SK-MEL-5 (cell line): ENCODE results near the gene RBPJ. TPM values are rescaled to one million over a fixed set of nuclear protein-coding genes. Genes with fewer than 3 reads are reported as not detected.
A peak's percentile ranks its signal among the peaks of the same experiment; 100 is the strongest.
"Not testable (repeated sequence)": the region's sequence is repeated elsewhere in the genome, so short reads cannot be mapped to it uniquely, and the experiment has no call there.

Experiments used
- DNase-seq: peaks from one replicate; pipeline ENCODE4 v3.0.0-alpha.2; 2016; ENCODE audit warnings: low read depth, low spot score
- in situ Hi-C: cut with HindIII; loops from 2 replicates; pipeline ENCODE4 v1.10.0; 2016; ENCODE audit warnings: low sequenced_read_pairs, high pct_unique_total_duplicates, low pct_unique_long_range_greater_than_20kb
- total RNA-seq: library from RNA; depleted of rRNA; stranded (reverse); fragments of >200 nt; shearing (Covaris generic); gene quantifications from 2 replicates; pipeline ENCODE4 v1.2.3, GENCODE V29; 2014

RBPJ gene
- total RNA-seq, 1 experiment from 2014 or later, result 46.2 TPM

DNA sequence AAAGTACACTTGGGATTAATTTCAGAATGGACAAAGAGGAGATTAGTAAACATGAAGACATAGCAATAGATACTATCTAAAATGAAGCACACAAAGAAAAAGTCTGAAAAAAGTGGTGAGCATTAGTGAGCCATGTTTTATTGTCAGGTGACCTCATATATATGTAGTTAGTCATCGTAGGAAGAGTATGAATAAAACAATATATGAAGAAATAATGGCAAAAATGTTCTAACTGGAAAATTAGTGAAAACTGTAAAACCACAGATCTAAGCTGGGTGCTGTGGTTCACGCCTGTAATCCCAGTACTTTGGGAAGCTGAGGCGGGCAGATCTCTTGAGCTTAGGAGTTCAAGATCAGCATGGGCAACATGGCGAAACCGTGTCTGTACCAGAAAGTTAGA, 67.9 kb downstream of the RBPJ start:
- no peak for DNase-seq

DNA sequence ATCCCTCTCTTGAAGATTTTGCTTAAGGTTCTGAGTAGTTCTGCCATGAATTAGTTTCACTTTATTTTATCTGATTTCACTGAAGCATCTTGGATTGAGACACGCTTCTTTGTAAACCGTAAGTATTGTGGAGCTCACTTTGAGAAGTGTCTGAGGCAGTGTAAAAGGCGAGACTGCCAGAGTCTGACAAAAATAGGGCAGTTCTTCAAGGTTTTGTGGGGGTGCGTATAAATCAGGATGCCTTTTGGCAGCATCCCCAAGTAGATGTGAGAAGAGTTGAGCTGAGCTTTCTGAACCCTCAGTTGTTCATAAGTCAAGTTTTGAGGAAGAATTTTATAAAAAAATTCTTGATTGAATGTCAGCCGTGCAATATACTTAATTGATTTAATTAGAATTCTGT, 76.3 kb downstream of the RBPJ start:
- in situ Hi-C loops, result no loop called here
- no peak for DNase-seq

More for the DNA sequence above, 67.9 kb downstream of the RBPJ start:
- in situ Hi-C loops, result no loop called here

DNA sequence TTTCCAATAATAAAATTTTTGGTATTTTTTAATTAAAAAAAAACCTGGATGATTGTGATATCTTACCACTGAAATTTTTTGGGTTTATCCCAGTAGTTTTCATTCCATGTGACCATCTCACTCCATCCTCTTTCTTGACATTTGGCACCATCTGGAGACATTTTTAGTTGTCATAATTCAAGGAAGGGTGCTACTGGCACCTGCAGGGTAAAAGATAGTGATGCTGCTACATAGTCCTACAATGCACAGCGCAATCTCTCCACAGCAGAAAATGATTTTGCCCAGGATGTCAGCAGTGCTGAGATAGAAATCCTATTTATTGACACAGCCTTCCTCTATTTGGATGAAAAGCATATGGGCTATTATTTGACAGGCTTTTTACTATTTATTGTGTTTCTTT, 79.3 kb downstream of the RBPJ start:
- DNase-seq, result no peak
- in situ Hi-C loops, result no loop called here

DNA sequence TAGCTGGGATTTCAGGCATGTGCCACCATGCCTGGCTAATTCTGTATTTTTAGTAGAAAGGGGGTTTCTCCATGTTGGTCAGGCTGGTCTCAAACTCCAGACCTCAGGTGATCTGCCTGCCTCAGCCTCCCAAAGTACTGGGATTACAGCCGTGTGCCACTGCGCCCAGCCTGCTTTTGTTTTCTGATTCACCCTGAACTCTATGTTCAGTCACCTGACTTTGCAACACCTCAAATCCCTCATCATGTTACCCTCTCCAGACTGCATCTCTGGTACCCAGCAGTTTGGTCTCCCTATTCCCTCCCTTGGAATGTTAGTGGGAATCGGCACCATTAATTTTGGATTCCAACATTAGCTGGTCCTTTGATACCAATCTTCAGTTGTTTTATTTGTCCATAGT, 81.2 kb downstream of the RBPJ start:
- in situ Hi-C loops, DNase-seq: not testable (repeated sequence)

DNA sequence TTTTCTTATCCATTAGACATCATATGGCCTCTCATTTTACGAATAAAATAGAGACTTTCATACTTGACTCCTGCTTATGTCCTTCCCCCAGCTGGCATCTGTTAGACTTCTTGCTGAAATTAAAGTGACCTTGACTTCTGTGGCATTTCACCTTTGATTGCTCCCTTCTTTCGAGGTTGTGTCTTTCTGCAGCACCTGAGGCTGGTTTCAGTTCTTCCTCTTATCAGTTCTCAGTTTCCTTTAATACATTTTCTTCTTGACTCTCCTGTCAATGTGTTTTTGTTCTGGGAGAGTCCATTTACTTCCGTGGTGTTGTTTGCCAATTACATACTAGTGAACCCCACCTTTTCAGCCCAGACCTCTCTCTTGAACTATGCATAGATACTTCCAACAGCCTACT, 81.6 kb downstream of the RBPJ start:
- in situ Hi-C loops, result no loop called here
- DNase-seq, result no peak

DNA sequence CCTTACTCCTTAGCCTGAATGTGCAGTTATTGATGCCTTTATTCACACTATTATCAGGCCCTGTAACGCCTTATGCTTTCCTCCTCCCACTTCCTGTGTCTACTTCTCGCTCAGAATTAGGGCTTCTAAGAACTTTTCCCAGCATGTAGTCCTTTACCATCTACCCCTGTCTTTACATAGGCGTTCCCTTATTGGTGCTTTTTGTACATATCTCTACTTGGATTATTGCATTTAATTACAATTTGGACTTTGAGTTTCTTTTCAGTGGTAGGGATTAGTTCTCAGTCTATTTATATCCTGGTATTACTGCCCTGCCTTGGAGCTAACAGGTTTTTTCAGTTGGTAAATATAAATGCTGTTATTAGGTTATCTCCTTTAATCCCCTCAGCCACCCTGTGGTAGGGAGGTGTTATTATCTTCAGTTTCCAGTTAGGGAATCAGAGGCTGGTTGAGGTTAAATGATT, 84.0 kb downstream of the RBPJ start:
- no peak for DNase-seq
- in situ Hi-C loops, result no loop called here

DNA sequence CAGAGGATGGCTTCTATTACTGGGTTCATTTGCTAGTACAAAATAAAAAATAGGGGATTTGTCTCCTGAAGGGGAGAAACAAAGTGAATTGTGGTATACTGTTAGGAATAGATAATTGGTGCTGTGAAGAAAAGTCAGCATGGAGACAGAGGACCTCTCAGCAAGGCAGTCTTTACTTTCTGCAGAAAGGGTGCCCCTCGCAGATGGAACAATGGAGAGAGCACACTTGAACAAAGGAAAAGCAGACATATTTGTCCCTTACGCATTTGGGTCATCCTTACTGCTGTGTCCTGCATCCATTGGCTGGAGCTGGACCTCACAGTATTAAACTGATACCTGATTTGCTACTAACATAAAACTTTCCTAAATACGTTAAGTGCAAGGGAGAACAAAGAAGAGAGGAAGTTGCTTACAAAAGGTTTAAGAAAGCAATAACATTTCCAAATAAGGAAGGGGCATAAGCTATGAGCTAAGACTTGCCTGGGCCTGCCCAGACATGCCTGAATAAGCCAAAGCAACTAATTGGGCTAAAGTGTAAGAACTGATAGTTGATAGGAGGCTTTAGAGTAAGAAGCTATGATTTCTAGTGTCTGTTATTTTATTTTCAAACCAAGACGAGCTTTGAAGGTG, 85.6 kb downstream of the RBPJ start:
- in situ Hi-C loops, result no loop called here

DNA sequence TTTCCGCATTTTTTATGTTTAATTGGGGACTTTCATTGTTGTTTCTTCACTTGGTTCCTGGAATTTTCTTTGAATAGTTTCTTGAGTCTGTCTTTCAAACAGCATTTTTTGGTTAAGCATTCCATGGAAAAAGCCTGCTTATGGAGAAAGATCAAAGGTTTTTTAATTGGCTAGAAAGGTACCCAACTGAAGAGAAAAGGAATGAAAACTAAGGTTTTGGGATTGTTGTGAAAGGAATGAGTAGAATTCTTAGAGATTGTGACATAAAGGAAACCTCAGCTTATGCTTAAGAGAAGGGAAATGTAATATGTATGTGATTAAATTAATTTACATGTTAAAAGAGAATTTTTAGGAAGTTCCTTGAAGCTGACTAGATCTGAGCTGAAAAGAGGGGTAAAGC, 86.7 kb downstream of the RBPJ start:
- in situ Hi-C loops, result no loop called here
- DNase-seq, result no peak

More for the DNA sequence above, 85.6 kb downstream of the RBPJ start:
- DNase-seq, result no peak

DNA sequence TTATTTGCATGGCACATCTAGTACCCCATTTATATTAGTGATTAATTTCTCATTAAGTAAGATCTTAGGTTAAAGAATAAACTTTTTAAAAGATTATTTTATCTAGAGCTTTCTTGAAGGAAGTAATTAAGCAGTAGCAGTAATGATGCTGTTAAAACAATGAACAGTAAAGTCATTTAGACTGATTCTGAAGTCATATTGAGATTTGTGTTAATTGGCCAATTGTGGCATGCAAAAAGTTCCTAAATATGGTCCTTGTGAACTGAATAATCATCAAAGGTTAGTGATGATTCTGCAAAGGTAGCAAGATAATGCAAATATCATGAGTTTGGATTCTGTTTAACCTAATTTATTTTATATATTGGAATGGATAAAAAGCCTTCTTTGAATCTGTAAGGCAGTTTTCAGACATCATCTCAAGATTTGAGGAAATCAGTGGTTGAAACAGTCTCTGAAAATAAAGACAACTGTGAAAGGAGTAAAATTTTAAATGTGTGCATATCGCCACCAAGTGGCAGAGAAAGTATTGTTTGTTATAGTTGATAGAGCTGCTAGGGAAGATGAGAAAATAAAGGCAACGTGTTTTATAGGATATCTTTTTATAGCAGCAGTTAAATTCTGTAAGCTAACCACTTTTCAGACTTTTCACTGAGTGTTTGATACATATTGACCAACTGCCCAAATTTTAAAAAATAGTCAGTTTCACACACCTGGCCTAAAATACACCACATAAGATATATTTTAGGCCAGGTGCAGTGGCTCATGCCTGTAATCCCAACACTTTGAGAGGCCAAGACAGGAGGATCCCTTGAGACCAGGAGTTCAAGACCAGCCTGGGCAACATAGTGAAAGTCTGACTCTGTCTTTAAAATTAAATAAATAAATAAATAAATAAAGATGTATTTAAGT, 89.8 kb downstream of the RBPJ start:
- peak; percentile 78 for DNase-seq
- in situ Hi-C loops, result no loop called here

DNA sequence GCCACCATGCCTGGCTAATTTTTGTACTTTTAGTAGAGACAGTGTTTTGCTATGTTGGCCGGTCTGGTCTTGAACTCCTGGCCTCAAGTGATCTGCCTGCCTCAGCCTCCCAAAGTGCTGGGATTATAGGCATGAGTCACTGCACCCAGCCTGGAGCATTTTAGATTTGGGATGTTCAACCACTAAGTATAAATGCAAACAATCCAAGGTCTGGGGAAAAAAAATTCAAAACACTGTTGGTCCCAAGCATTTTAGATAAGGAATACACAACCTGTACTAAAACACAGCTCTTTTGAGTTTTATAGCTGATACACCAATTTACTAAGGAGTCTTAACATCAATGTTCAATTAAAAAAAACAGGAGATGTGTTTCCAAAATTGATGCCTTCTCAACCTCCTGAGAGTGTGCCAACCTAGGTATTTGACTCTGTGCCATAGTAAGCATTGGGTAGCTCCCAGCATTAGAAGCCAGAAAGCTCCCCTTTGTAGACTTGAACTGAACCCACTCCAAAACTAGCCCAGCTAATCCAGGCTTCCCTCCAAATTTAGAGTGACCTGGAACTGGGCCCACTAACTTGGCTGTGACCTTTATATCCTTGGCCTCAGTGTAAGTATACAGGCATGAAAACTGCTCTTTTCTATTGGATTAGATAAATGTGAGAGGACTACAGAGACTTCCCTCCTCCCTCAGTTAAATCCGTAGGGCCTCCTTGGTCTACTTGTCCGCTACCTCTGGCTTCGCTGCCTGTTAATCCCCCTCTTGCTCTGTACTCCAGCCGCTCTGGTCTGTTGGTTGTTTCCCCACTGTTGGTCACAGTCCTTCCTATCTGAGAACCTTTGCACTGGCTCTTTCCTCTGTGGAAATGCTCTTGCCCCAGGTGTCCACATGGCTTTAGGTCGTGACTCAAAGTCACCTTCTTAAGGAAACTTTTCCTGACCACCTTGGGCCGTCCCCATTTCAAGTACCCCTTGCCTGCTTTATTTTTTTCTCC, 91.9 kb downstream of the RBPJ start:
- in situ Hi-C loops, result no loop called here
- no peak for DNase-seq

DNA sequence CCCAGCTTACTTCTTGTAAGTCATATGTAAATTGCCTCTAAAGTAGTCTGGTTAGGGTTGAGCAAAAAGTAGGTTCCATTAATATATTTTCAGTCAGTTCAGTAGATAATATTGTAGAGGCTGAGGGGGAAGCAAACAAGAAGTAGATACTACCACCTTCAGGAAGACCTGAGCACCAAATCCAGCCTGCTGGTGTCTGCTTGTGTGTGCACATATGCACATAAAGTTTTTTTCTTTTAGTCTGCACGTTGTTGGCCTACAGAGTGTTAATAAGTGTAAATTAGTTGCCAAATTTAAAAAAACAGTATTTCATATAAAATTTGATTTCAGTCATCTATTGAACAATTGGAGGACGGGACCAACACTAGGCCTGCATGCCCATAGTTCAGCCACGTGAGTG, 92.8 kb downstream of the RBPJ start:
- no peak for DNase-seq
- in situ Hi-C loops, result no loop called here

DNA sequence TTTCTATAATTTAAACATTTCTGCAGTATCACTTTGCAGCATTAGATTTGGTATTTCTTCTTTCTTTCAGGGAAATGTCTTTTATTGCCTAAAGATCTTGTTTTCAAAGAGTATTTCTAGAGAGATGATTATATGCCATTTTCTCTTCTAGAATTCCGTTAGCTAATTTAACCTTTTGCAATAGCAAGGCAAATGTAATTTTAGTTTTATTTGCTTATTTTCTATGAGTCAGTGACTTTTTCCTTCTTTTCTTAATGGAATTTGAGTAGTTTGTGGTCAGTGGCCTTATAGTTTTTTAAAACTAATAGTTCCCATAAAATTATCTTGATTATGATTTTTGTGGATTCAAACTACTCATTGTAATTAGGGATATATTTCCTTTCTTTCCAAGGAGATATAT, 97.3 kb downstream of the RBPJ start:
- in situ Hi-C loops, result no loop called here

DNA sequence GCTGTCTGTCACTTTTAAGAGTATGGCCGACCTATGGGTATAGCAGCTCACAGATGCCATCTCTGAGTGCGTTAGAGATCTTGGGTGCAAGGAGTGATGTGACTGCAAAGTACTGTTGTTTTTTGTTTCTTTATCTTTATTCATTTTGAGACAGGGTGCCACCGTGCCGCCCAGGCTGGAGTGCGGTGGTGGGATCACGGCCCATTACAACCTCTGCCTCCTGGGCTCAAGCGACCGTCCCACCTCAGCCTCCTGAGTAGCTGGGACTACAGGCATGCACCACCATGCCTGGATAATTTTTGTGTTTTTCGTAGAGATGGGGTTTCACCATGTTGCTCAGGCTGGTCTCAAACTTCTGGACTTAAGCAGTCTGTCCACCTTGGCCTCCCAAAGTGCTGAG, 98.0 kb downstream of the RBPJ start:
- no peak for DNase-seq
- in situ Hi-C loops, result no loop called here

More for the DNA sequence above, 97.3 kb downstream of the RBPJ start:
- no peak for DNase-seq

DNA sequence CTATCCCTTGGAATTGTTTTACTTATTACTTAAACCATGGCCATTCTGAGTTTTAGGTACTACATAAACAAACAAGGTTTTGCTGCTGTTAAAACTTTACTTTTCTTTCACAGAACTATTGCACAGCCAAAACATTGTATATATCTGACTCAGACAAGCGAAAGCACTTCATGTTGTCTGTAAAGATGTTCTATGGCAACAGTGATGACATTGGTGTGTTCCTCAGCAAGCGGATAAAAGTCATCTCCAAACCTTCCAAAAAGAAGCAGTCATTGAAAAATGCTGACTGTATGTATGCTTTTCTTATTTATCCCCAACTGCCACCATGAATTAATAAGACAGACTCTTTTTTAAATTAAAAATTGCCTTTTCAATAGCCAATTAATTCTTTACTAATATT, 99.6 kb downstream of the RBPJ start:
- no peak for DNase-seq
- in situ Hi-C loops, result no loop called here

DNA sequence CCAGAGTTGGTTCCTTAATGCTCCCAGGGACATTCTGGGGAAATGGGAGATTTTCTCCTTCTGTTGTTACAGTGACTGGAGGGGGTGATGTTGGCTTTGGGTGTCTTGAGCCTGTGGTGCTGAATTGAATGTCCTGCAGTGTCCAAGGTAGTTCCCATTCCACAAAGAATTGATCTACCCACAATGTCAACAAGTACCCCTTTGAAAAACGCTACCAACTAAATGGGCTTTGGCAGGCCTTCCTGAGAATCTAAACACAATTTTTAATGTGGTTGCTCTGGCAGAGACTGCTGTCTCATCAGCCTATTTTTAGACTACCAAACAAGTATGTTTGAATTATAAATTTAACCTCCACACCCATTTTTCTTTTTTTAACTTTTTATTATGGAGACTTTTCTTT, 100.1 kb downstream of the RBPJ start:
- DNase-seq, result no peak
- in situ Hi-C loops, result no loop called here

DNA sequence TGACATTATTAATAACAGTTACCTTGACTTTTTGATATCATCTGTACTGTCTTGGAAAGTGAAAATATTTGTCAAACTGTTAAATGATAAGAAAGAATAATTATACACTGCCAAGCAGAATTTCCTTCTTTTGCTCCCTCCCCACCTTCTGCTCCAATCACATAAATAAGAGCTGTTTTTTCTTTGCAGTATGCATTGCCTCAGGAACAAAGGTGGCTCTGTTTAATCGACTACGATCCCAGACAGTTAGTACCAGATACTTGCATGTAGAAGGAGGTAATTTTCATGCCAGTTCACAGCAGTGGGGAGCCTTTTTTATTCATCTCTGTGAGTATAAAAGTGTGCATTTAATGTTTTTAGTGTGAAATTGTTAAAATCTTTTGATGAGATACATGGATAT, 103.3 kb downstream of the RBPJ start:
- peak; percentile 62 for DNase-seq
- in situ Hi-C loops, result no loop called here

DNA sequence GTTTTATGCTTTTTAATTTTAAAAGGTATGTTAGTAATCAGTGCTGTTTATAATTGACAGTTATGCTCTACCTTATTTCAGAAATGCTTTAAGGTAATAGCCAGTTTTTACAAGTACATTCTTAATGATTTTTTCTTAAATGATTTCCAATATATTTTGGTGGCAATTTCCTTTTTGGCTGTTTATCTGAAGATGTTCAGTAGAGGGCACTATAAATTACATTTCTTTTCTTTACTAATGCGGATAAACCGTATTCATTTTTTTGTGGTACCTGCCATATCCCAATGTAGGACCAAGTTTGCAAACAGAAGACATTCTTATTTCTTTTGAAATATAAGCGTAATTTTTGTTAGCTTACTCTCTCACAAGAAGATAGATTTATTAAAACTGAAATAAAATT, 104.0 kb downstream of the RBPJ start:
- DNase-seq, result no peak
- in situ Hi-C loops, result no loop called here

DNA sequence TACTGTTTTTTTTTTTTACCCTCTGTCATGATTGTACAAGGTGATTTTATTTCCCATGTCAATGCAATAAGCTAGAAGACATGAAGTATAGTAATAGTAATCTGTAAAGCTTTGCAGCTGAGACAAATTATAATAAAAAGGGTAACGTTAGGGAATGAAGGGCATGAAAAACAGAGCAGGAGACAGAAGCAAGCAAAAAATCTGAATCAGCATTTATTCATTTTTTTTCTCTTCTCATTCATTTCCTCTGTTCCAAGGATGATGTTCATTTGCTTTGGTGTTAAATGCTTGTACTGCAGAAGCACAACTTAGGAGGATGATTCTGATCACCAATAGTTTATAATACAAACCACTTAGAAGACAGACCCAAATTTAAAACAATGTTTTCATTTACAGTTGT, 105.1 kb downstream of the RBPJ start:
- in situ Hi-C loops, result no loop called here
- no peak for DNase-seq
